Measurements from ENCODE around the gene TUBGCP4.

DNA sequence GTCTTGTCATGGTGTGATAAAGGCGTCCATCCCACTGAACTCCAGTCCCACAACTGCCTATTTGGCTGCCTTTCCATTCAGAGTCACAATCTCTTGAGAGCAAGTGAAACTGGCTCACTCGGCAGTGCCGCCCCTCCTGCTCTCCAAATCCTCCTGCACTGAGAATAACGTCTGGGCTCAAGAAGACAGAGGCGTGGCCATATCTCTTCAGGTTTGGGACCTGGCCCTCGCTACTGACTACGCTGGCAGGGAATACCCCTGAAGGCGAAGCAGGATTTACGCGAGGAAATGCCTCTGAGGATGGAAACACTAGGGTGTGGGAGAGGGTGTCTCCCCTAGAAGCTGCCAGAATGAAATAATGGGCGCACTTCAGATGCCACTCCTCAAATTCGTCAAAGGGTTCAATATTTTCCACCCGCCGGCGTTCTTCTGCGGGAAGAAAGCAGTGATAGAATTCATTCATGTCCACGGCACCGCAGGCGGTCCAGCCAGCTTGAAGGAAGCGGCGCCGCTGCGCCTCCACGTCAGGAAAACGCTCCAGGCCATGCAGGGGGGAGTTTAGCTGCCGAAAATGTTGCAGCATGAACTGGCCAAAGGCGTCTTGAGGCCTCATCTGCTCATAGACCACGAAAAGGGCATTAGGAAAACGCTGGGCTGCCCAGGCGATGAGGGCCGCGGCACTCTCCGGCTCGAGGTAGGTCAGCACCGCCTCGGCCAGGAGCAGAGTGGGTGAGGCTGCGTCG is 41.5 kb upstream of the TUBGCP4 start:
- no peak for TF ChIP-seq RCOR1 (conservative IDR thresholded peaks at IDR 0.05; ENCODE audit: low read depth, low read length)
- TF ChIP-seq, protein P1, sequence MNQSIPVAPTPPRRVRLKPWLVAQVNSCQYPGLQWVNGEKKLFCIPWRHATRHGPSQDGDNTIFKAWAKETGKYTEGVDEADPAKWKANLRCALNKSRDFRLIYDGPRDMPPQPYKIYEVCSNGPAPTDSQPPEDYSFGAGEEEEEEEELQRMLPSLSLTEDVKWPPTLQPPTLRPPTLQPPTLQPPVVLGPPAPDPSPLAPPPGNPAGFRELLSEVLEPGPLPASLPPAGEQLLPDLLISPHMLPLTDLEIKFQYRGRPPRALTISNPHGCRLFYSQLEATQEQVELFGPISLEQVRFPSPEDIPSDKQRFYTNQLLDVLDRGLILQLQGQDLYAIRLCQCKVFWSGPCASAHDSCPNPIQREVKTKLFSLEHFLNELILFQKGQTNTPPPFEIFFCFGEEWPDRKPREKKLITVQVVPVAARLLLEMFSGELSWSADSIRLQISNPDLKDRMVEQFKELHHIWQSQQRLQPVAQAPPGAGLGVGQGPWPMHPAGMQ (IDR thresholded peaks at IDR 0.05; ENCODE audit: borderline replicate concordance): no peak
- TF ChIP-seq, protein P2, sequence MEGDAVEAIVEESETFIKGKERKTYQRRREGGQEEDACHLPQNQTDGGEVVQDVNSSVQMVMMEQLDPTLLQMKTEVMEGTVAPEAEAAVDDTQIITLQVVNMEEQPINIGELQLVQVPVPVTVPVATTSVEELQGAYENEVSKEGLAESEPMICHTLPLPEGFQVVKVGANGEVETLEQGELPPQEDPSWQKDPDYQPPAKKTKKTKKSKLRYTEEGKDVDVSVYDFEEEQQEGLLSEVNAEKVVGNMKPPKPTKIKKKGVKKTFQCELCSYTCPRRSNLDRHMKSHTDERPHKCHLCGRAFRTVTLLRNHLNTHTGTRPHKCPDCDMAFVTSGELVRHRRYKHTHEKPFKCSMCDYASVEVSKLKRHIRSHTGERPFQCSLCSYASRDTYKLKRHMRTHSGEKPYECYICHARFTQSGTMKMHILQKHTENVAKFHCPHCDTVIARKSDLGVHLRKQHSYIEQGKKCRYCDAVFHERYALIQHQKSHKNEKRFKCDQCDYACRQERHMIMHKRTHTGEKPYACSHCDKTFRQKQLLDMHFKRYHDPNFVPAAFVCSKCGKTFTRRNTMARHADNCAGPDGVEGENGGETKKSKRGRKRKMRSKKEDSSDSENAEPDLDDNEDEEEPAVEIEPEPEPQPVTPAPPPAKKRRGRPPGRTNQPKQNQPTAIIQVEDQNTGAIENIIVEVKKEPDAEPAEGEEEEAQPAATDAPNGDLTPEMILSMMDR (IDR thresholded peaks at IDR 0.05 in 2 of 3, conservative IDR thresholded peaks at IDR 0.05 in 1 of 3; ENCODE audit: control insufficient read depth in 2 of 3, extremely low read depth in 1 of 3, insufficient read depth in 1 of 3, low read depth in 3 of 3, low read length in 3 of 3): no peak
- TF ChIP-seq ESRRA (IDR thresholded peaks at IDR 0.05; ENCODE audit: low read length): no peak
- TF ChIP-seq RAD21 (IDR thresholded peaks at IDR 0.05; ENCODE audit: insufficient read depth, low read depth, low read length): no peak
- TF ChIP-seq YY1 (IDR thresholded peaks at IDR 0.05; ENCODE audit: low read depth, low read length): no peak
- TF ChIP-seq SIX5 (IDR thresholded peaks at IDR 0.05; ENCODE audit: low read depth, low read length, severe bottlenecking): no peak
- TF ChIP-seq SMC3 (IDR thresholded peaks at IDR 0.05; ENCODE audit: borderline replicate concordance, low read length): no peak
- TF ChIP-seq POLR2A (IDR thresholded peaks at IDR 0.05; ENCODE audit: low read depth, low read length): no peak
- no peak for TF ChIP-seq NRF1 (conservative IDR thresholded peaks at IDR 0.05; ENCODE audit: low read depth, low read length)
- TF ChIP-seq, protein P3, sequence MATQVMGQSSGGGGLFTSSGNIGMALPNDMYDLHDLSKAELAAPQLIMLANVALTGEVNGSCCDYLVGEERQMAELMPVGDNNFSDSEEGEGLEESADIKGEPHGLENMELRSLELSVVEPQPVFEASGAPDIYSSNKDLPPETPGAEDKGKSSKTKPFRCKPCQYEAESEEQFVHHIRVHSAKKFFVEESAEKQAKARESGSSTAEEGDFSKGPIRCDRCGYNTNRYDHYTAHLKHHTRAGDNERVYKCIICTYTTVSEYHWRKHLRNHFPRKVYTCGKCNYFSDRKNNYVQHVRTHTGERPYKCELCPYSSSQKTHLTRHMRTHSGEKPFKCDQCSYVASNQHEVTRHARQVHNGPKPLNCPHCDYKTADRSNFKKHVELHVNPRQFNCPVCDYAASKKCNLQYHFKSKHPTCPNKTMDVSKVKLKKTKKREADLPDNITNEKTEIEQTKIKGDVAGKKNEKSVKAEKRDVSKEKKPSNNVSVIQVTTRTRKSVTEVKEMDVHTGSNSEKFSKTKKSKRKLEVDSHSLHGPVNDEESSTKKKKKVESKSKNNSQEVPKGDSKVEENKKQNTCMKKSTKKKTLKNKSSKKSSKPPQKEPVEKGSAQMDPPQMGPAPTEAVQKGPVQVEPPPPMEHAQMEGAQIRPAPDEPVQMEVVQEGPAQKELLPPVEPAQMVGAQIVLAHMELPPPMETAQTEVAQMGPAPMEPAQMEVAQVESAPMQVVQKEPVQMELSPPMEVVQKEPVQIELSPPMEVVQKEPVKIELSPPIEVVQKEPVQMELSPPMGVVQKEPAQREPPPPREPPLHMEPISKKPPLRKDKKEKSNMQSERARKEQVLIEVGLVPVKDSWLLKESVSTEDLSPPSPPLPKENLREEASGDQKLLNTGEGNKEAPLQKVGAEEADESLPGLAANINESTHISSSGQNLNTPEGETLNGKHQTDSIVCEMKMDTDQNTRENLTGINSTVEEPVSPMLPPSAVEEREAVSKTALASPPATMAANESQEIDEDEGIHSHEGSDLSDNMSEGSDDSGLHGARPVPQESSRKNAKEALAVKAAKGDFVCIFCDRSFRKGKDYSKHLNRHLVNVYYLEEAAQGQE (IDR thresholded peaks at IDR 0.05; ENCODE audit: low read depth, low read length): no peak
- TF ChIP-seq ETV6 (conservative IDR thresholded peaks at IDR 0.05 in 1 of 2, IDR thresholded peaks at IDR 0.05 in 1 of 2; ENCODE audit: borderline replicate concordance in 1 of 2, low read depth in 1 of 2): no peak
- no peak for TF ChIP-seq GABPA (IDR thresholded peaks at IDR 0.05; ENCODE audit: low read depth)

All from GM12878 (cell line).